OCI-LY3 (cell line): ENCODE results near the gene ISYNA1.

Source experiments
- H2AFZ ChIP-seq: fragments of 200-600, 300-600 bp; shearing (Covaris generic); 2 replicates; pipeline ENCODE4 v1.6.0; 2014; ENCODE audit warnings: antibody characterized with exemption, low read depth, low read length
- H3K27ac ChIP-seq: fragments of 200-600, 300-600 bp; sonication (generic); 2 replicates; pipeline ENCODE4 v1.5.1; 2014; ENCODE audit warnings: mild to moderate bottlenecking, low read length, moderate library complexity, mixed read lengths
- H3K27me3 ChIP-seq: fragments of 200-600, 300-600 bp; sonication (generic); 2 replicates; pipeline ENCODE4 v1.6.1; 2014; ENCODE audit warnings: low read depth, low read length, mixed read lengths
- H3K36me3 ChIP-seq: fragments of 200-600, 300-600 bp; sonication (generic); replicated peaks from 2 replicates; pipeline ENCODE3; 2014; ENCODE audit warnings: low read depth, low read length, mixed read lengths
- H3K4me1 ChIP-seq: fragments of 300-600, 200-600 bp; sonication (generic); 2 replicates; pipeline ENCODE4 v1.6.1; 2014; ENCODE audit warnings: low read length, mixed read lengths
- H3K4me2 ChIP-seq: fragments of 200-600, 300-600 bp; sonication (generic); 2 replicates; pipeline ENCODE4 v1.6.1; 2014; ENCODE audit warnings: low read length, mixed read lengths
- H3K4me3 ChIP-seq: fragments of 300-600, 200-600 bp; sonication (generic); 2 replicates; pipeline ENCODE4 v1.5.1; 2014; ENCODE audit warnings: antibody characterized with exemption, mild to moderate bottlenecking, low read length, moderate library complexity
- H3K79me2 ChIP-seq: fragments of 300-600, 200-600 bp; shearing (Covaris generic); 2 replicates; pipeline ENCODE4 v1.6.1; 2014; ENCODE audit warnings: mild to moderate bottlenecking, low read length, mixed read lengths
- H3K9ac ChIP-seq: fragments of 300-600, 200-600 bp; shearing (Covaris generic); 2 replicates; pipeline ENCODE4 v1.6.0; 2014; ENCODE audit warnings: mild to moderate bottlenecking, low read length, moderate library complexity
- H3K9me3 ChIP-seq: fragments of 200-600, 300-600 bp; shearing (Covaris generic); 2 replicates; pipeline ENCODE4 v1.6.1; 2014; ENCODE audit warnings: low read length, mixed read lengths; ENCODE audit not compliant: insufficient read depth
- H4K20me1 ChIP-seq: fragments of 200-600, 300-600 bp; sonication (generic); 2 replicates; pipeline ENCODE4 v1.6.1; 2016; ENCODE audit warnings: low read length, mixed read lengths; ENCODE audit not compliant: insufficient read depth
- EZH2phosphoT487 ChIP-seq: fragments of 200-600 bp; shearing (Covaris generic); IDR thresholded peaks from 2 replicates; pipeline ENCODE4 v1.6.1; 2018; ENCODE audit warnings: antibody characterized with exemption, mixed run types, low read depth
- TF ChIP-seq, protein P1 (sequence below): fragments of 200-600, 300-600 bp; sonication (generic); IDR thresholded peaks from 2 replicates; pipeline ENCODE4 v1.5.1; 2014; ENCODE audit warnings: antibody characterized with exemption, low read length, low read depth

Gene ISYNA1

DNA sequence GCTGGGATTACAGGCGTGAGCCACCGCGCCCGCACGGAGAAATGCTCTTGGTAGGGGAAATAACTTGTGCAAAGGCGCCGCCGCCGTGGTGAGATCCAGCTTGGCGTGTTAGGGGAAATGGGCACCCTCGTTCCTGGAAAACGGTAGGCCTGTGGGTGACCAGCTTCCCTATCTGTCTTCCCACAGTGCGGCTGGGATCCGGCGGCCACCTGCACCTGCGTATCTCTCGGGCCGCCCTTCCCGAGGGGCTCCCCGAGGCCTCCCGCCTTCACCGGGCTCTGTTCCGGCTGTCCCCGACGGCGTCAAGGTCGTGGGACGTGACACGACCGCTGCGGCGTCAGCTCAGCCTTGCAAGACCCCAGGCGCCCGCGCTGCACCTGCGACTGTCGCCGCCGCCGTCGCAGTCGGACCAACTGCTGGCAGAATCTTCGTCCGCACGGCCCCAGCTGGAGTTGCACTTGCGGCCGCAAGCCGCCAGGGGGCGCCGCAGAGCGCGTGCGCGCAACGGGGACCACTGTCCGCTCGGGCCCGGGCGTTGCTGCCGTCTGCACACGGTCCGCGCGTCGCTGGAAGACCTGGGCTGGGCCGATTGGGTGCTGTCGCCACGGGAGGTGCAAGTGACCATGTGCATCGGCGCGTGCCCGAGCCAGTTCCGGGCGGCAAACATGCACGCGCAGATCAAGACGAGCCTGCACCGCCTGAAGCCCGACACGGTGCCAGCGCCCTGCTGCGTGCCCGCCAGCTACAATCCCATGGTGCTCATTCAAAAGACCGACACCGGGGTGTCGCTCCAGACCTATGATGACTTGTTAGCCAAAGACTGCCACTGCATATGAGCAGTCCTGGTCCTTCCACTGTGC, 49.6 kb downstream of the ISYNA1 start:
- H3K4me2 ChIP-seq, result peak overlapping the region; percentile 57
- peaks cover 26% of the 10 kb centered on the region for H3K27me3 ChIP-seq
- no peaks in the 10 kb centered on the region for H4K20me1 ChIP-seq
- H3K79me2 ChIP-seq, result no peaks in the 10 kb centered on the region
- peaks cover 15% of the 10 kb centered on the region for H3K4me1 ChIP-seq
- no peak overlapping the region for H3K27ac ChIP-seq
- H2AFZ ChIP-seq, result no peak overlapping the region; the same call in 1 of the 2 replicates
- no peaks in the 10 kb centered on the region for H3K9me3 ChIP-seq
- peak overlapping the region; percentile 55 for H3K4me3 ChIP-seq
- H3K9ac ChIP-seq, result no peak overlapping the region
- peaks cover 4% of the 10 kb centered on the region for H3K36me3 ChIP-seq
- no peak for TF ChIP-seq EZH2phosphoT487
- TF ChIP-seq, protein P1, sequence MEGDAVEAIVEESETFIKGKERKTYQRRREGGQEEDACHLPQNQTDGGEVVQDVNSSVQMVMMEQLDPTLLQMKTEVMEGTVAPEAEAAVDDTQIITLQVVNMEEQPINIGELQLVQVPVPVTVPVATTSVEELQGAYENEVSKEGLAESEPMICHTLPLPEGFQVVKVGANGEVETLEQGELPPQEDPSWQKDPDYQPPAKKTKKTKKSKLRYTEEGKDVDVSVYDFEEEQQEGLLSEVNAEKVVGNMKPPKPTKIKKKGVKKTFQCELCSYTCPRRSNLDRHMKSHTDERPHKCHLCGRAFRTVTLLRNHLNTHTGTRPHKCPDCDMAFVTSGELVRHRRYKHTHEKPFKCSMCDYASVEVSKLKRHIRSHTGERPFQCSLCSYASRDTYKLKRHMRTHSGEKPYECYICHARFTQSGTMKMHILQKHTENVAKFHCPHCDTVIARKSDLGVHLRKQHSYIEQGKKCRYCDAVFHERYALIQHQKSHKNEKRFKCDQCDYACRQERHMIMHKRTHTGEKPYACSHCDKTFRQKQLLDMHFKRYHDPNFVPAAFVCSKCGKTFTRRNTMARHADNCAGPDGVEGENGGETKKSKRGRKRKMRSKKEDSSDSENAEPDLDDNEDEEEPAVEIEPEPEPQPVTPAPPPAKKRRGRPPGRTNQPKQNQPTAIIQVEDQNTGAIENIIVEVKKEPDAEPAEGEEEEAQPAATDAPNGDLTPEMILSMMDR, result peak; percentile 91

DNA sequence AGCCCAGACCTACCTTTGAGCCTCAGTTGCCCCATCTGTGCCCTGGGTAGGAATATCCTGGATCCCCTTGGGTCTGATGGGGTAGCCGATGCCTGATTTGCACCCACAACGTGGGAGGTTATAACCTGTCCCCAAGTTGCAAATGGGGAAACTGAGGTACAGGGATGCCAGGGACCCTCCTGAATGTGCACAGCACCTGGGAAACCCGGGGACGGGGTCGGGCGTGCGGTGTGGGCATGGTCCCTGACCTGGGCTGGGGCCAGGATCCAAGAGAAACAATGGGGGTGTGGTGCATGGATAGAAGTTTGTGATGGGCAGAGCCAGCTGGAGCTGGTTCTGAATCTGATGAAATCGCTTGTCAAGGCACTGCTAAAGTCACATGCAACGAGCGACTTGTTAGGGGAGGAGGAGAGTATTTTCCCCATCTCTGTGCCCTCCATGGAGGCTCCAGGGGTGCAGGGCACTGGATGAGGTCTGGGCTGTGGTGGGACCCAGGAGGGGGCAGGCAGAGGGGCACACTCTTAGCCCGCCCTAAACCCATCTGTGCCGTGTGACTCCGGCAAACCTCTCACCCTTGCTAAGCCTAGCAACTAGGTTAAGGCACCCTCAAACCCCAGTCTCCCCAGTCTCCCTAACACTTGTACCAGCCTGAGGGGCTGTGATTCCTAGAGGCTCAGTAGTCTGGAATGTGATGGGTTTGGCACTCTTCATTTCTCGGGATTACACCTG, 51.2 kb downstream of the ISYNA1 start:
- H3K4me2 ChIP-seq, result no peak overlapping the region
- H3K27ac ChIP-seq, result no peak overlapping the region
- H3K9me3 ChIP-seq, result no peaks in the 10 kb centered on the region
- H3K4me3 ChIP-seq, result no peak overlapping the region
- TF ChIP-seq, protein P1, result no peak
- no peak for TF ChIP-seq EZH2phosphoT487
- no peaks in the 10 kb centered on the region for H3K79me2 ChIP-seq
- H3K9ac ChIP-seq, result no peak overlapping the region
- H3K36me3 ChIP-seq, result peaks cover 4% of the 10 kb centered on the region
- H3K27me3 ChIP-seq, result peaks cover 26% of the 10 kb centered on the region
- no peak overlapping the region for H2AFZ ChIP-seq
- peaks cover 5% of the 10 kb centered on the region; the same call in 1 of the 2 replicates for H3K4me1 ChIP-seq
- H4K20me1 ChIP-seq, result no peaks in the 10 kb centered on the region

DNA sequence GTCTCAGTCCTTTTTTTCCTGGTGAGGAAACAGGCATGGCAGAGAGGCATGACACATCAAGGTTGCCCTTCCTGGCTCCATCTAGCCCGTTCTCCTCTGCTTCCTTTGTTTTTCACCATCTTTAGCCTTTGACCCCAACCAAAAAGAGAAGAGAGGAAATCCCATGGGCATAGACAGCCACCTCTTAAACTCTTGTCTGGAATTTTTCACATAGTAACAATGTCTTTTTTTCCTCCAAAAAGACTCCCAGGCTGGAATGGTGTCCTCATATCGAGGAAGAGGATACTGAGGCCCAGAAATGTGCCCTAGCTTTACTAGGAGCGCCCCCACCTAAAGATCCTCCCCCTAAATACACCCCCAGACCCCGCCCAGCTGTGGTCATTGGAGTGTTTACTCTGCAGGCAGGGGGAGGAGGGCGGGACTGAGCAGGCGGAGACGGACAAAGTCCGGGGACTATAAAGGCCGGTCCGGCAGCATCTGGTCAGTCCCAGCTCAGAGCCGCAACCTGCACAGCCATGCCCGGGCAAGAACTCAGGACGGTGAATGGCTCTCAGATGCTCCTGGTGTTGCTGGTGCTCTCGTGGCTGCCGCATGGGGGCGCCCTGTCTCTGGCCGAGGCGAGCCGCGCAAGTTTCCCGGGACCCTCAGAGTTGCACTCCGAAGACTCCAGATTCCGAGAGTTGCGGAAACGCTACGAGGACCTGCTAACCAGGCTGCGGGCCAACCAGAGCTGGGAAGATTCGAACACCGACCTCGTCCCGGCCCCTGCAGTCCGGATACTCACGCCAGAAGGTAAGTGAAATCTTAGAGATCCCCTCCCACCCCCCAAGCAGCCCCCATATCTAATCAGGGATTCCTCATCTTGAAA, 52.0 kb downstream of the ISYNA1 start, which contains the start of gene GDF15:
Gene GDF15, plus strand, starts transcription at position 484 of the 868 bp plus-strand sequence. Its CDS starts 32 bp downstream, at position 516.
- peaks cover 26% of the 10 kb centered on the region for H3K27me3 ChIP-seq
- peaks cover 5% of the 10 kb centered on the region; the same call in 1 of the 2 replicates for H3K4me1 ChIP-seq
- H3K79me2 ChIP-seq, result no peaks in the 10 kb centered on the region
- H2AFZ ChIP-seq, result no peak within 1 kb of the TSS
- no peaks in the 10 kb centered on the region for H3K9me3 ChIP-seq
- no peak within 1 kb of the TSS for H3K9ac ChIP-seq
- no peak within 1 kb of the TSS for H3K27ac ChIP-seq
- no peak within 1 kb of the TSS for H3K4me3 ChIP-seq
- no peak for TF ChIP-seq EZH2phosphoT487
- TF ChIP-seq, protein P1, result peak; percentile 61
- peaks cover 4% of the 10 kb centered on the region for H3K36me3 ChIP-seq
- no peaks in the 10 kb centered on the region for H4K20me1 ChIP-seq
- H3K4me2 ChIP-seq, result no peak within 1 kb of the TSS

DNA sequence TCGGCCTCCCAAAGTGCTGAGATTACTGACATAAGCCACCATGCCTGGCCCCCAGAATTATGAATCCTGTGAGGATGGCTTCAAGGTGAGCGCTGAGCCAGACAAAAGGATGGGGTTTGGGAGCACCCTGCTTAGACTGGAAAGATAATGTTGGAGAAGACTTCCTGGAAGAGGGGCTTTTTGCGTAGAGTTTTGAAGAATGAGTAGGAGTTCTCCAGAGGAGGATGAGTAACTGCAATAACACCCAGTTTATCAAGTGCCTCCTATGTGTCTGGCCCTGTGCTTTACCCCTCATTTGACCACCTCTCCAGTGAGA, 52.6 kb downstream of the ISYNA1 start:
- H3K4me3 ChIP-seq, result no peak overlapping the region
- H3K4me1 ChIP-seq, result peaks cover 5% of the 10 kb centered on the region; the same call in 1 of the 2 replicates
- no peak overlapping the region for H3K4me2 ChIP-seq
- H3K36me3 ChIP-seq, result peaks cover 4% of the 10 kb centered on the region
- no peak overlapping the region for H3K27ac ChIP-seq
- H4K20me1 ChIP-seq, result no peaks in the 10 kb centered on the region
- H3K9ac ChIP-seq, result no peak overlapping the region
- peaks cover 26% of the 10 kb centered on the region for H3K27me3 ChIP-seq
- H3K9me3 ChIP-seq, result no peaks in the 10 kb centered on the region
- TF ChIP-seq, protein P1, result no peak
- TF ChIP-seq EZH2phosphoT487, result no peak
- H2AFZ ChIP-seq, result no peak overlapping the region
- H3K79me2 ChIP-seq, result no peaks in the 10 kb centered on the region
